NCI-H526 treated with DMSO at 0.1 percent for 48 hours (cell line): ENCODE measurements around the gene HPCAL1.

Experiments used
- DNase-seq: peaks from one replicate; lab custom pipeline; 2025; lab: John Stamatoyannopoulos, UW

The HPCAL1 gene

GRCh38 chr2:10407841-10408648, 105.3 kb downstream of the HPCAL1 start:
- DNase-seq, result no peak

- peak; percentile 74 for DNase-seq
Observed at GRCh38 chr2:10408649-10409579, 106.2 kb downstream of the HPCAL1 start.

- no peak for DNase-seq
Observed at GRCh38 chr2:10410001-10410822, 107.5 kb downstream of the HPCAL1 start.

- DNase-seq, result no peak
Observed at GRCh38 chr2:10410823-10411437, 108.2 kb downstream of the HPCAL1 start.

- no peak for DNase-seq
Observed at GRCh38 chr2:10411557-10411956, 108.9 kb downstream of the HPCAL1 start.

GRCh38 chr2:10412380-10412779, 109.7 kb downstream of the HPCAL1 start:
- DNase-seq, result peak; percentile 15

GRCh38 chr2:10413503-10413902, 110.8 kb downstream of the HPCAL1 start:
- no peak for DNase-seq

- no peak for DNase-seq
Observed at GRCh38 chr2:10413991-10414451, 111.3 kb downstream of the HPCAL1 start.

GRCh38 chr2:10414591-10414990, 111.9 kb downstream of the HPCAL1 start:
- DNase-seq, result no peak

- DNase-seq, result no peak
Observed at GRCh38 chr2:10415048-10415447, 112.3 kb downstream of the HPCAL1 start.

GRCh38 chr2:10415640-10416039, 112.9 kb downstream of the HPCAL1 start:
- no peak for DNase-seq

- no peak for DNase-seq
Observed at GRCh38 chr2:10417551-10418335, 115.0 kb downstream of the HPCAL1 start.

- no peak for DNase-seq
Observed at GRCh38 chr2:10419553-10420257, 117.0 kb downstream of the HPCAL1 start.

- no peak for DNase-seq
Observed at GRCh38 chr2:10422251-10422650, 119.5 kb downstream of the HPCAL1 start.

GRCh38 chr2:10422732-10423399, 120.2 kb downstream of the HPCAL1 start:
- no peak for DNase-seq

- no peak for DNase-seq
Observed at GRCh38 chr2:10423400-10423774, 120.7 kb downstream of the HPCAL1 start.

- no peak for DNase-seq
Observed at GRCh38 chr2:10424051-10424450, 121.3 kb downstream of the HPCAL1 start.

- DNase-seq, result no peak
Observed at GRCh38 chr2:10424916-10425505, 122.3 kb downstream of the HPCAL1 start.

- DNase-seq, result no peak
Observed at GRCh38 chr2:10425699-10426098, 123.0 kb downstream of the HPCAL1 start.
